Measurements from ENCODE around the gene UFM1.
"Not testable (repeated sequence)": the region's sequence is repeated elsewhere in the genome, so short reads cannot be mapped to it uniquely, and the experiment has no call there.

The UFM1 gene

GRCh38 chr13:38349390-38350113, at the start of gene UFM1:
UFM1 (plus strand) TSS chr13:38349851; CDS start chr13:38349920, 69 bp downstream.
- peak; percentile 38 to 62 (median 62) for DNase-seq (ENCODE audit: low read depth in 2 of 3, low spot score in 2 of 3)

GRCh38 chr13:38301236-38301635, 48.4 kb upstream of the UFM1 start:
- DNase-seq (ENCODE audit: low read depth in 2 of 3, low spot score in 2 of 3): no peak

- no peak for DNase-seq (ENCODE audit: low read depth in 2 of 3, low spot score in 2 of 3)
Observed at GRCh38 chr13:38303816-38304320, 45.8 kb upstream of the UFM1 start.

- no peak for DNase-seq (ENCODE audit: low read depth in 2 of 3, low spot score in 2 of 3)
Observed at GRCh38 chr13:38308736-38309135, 40.9 kb upstream of the UFM1 start.

- DNase-seq (ENCODE audit: low read depth in 2 of 3, low spot score in 2 of 3): no peak
Observed at GRCh38 chr13:38309397-38309796, 40.3 kb upstream of the UFM1 start.

GRCh38 chr13:38311175-38311574, 38.5 kb upstream of the UFM1 start:
- DNase-seq (ENCODE audit: low read depth in 2 of 3, low spot score in 2 of 3): not testable (repeated sequence)

- DNase-seq (ENCODE audit: low read depth in 2 of 3, low spot score in 2 of 3): no peak
Observed at GRCh38 chr13:38316129-38316528, 33.5 kb upstream of the UFM1 start.

GRCh38 chr13:38321654-38322053, 28.0 kb upstream of the UFM1 start:
- no peak for DNase-seq (ENCODE audit: low read depth in 2 of 3, low spot score in 2 of 3)

- DNase-seq (ENCODE audit: low read depth in 2 of 3, low spot score in 2 of 3): no peak
Observed at GRCh38 chr13:38325426-38325825, 24.2 kb upstream of the UFM1 start.

- no peak for DNase-seq (ENCODE audit: low read depth in 2 of 3, low spot score in 2 of 3)
Observed at GRCh38 chr13:38328699-38329098, 21.0 kb upstream of the UFM1 start.

- DNase-seq (ENCODE audit: low read depth in 2 of 3, low spot score in 2 of 3): no peak
Observed at GRCh38 chr13:38334845-38335244, 14.8 kb upstream of the UFM1 start.

GRCh38 chr13:38338089-38338488, 11.6 kb upstream of the UFM1 start:
- DNase-seq (ENCODE audit: low read depth in 2 of 3, low spot score in 2 of 3): no peak

- DNase-seq (ENCODE audit: low read depth in 2 of 3, low spot score in 2 of 3): no peak
Observed at GRCh38 chr13:38340624-38341023, 9.0 kb upstream of the UFM1 start.

GRCh38 chr13:38341149-38341692, 8.4 kb upstream of the UFM1 start:
- DNase-seq (ENCODE audit: low read depth in 2 of 3, low spot score in 2 of 3): no peak

GRCh38 chr13:38346764-38347163, 2.9 kb upstream of the UFM1 start:
- DNase-seq (ENCODE audit: low read depth in 2 of 3, low spot score in 2 of 3): no peak

GRCh38 chr13:38348861-38349389, 726 bp upstream of the UFM1 start:
- peak in 1 of 3 experiments; percentile 1 for DNase-seq (ENCODE audit: low read depth in 2 of 3, low spot score in 2 of 3)

GRCh38 chr13:38350114-38350617, 515 bp downstream of the UFM1 start:
- peak in 2 of 3 experiments; percentile 9 to 41 for DNase-seq (ENCODE audit: low read depth in 2 of 3, low spot score in 2 of 3)

- DNase-seq (ENCODE audit: low read depth in 2 of 3, low spot score in 2 of 3): no peak
Observed at GRCh38 chr13:38355595-38356119, 6.0 kb downstream of the UFM1 start.

GRCh38 chr13:38358684-38359083, 9.0 kb downstream of the UFM1 start:
- no peak for DNase-seq (ENCODE audit: low read depth in 2 of 3, low spot score in 2 of 3)

GRCh38 chr13:38361542-38362262, 12.1 kb downstream of the UFM1 start:
- no peak for DNase-seq (ENCODE audit: low read depth in 2 of 3, low spot score in 2 of 3)

GRCh38 chr13:38363219-38363618, 13.6 kb downstream of the UFM1 start:
- no peak for DNase-seq (ENCODE audit: low read depth in 2 of 3, low spot score in 2 of 3)

Measured in activated CD8-positive, alpha-beta memory T cell treated with anti-CD3 and anti-CD28 coated beads for 48 hours (primary cell).